Hepatocyte (in vitro differentiated cells): ENCODE results near the gene GPC3.

ENCODE experiments used
- EZH2phosphoT487 ChIP-seq: fragments of 200-600 bp; sonication (generic); IDR thresholded peaks from one replicate; pipeline ENCODE4 v1.6.1; 2018; ENCODE audit warnings: antibody characterized with exemption, mild to moderate bottlenecking, low read depth, moderate library complexity; ENCODE audit not compliant: unreplicated experiment, severe bottlenecking
- TF ChIP-seq, protein P1 (sequence below): fragments of 200-600 bp; sonication (generic); IDR thresholded peaks from 2 replicates; pipeline ENCODE4 v1.5.1; 2016; ENCODE audit warnings: antibody characterized with exemption, mild to moderate bottlenecking; ENCODE audit not compliant: poor library complexity

DNA sequence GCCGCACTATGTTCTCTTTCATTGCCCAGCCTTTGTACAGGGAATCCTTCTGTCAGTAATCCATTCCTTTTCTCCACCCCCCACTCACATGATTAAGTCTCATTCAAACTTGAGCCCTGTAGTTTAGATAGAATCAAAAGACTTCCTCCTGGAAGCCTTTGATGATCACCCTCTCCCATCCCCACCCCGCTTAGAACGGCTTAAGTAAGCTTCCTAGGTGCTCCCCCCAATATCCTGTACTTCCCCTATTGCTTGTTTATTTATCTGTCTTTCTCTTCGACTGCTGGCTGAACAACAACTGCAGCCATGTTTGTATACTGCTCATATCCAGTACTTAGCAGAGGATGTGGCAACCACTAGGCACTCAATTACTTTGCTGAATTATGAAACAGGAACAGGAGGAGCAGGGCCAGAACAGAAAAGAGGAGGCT, 38.5 kb upstream of the GPC3 start:
- TF ChIP-seq, protein P1, sequence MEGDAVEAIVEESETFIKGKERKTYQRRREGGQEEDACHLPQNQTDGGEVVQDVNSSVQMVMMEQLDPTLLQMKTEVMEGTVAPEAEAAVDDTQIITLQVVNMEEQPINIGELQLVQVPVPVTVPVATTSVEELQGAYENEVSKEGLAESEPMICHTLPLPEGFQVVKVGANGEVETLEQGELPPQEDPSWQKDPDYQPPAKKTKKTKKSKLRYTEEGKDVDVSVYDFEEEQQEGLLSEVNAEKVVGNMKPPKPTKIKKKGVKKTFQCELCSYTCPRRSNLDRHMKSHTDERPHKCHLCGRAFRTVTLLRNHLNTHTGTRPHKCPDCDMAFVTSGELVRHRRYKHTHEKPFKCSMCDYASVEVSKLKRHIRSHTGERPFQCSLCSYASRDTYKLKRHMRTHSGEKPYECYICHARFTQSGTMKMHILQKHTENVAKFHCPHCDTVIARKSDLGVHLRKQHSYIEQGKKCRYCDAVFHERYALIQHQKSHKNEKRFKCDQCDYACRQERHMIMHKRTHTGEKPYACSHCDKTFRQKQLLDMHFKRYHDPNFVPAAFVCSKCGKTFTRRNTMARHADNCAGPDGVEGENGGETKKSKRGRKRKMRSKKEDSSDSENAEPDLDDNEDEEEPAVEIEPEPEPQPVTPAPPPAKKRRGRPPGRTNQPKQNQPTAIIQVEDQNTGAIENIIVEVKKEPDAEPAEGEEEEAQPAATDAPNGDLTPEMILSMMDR: no peak
- TF ChIP-seq EZH2phosphoT487: no peak
